ENCODE results near the gene POMGNT1.

Gene POMGNT1

DNA sequence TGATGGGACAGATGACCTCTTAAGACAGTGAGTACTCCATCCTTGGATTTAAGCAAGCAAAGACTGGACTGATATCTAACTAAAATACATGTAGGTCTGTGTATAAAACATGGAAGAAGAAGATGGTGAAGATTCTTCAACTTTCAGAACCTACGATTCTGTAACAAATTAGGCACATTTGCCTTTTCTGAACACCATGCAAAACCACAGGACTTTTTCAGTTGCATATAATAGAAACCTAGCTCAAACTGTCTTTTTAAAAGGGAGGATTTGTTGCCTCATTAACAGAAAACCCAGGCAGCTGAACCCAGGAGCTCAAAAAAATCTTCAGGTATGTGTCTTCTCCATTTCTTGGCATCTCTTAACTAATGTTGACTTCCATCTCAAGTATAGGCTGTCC lies 38.0 kb downstream of the POMGNT1 start:
- H3K23ac ChIP-seq (ENCODE audit: low read length in 2 of 2): no peak overlapping the region
- H2BK12ac ChIP-seq (ENCODE audit: low read length in 2 of 2): no peak overlapping the region
- no peak for DNase-seq
- H2BK120ac ChIP-seq (ENCODE audit: low read depth, low read length): no peak overlapping the region
- 83% methylated on average over 1 of the region's 1 CpG for WGBS
- no peak overlapping the region for H2BK15ac ChIP-seq (ENCODE audit: low read depth, poor library complexity, severe bottlenecking)
- no peak overlapping the region for H3K4me3 ChIP-seq (ENCODE audit: insufficient read depth in 1 of 2, low read depth in 1 of 2, low read length in 2 of 2)
- no peak overlapping the region for H2AFZ ChIP-seq (ENCODE audit: low read depth, low read length)
- H3K36me3 ChIP-seq (ENCODE audit: control insufficient read depth in 1 of 2, insufficient read depth in 2 of 2, low read depth in 1 of 2, low read length in 2 of 2): no peaks in the 10 kb centered on the region
- no peak overlapping the region for H3K18ac ChIP-seq (ENCODE audit: low read depth in 1 of 2, low read length in 2 of 2)
- no peak overlapping the region for H4K91ac ChIP-seq (ENCODE audit: low read length)
- H3K9me3 ChIP-seq (ENCODE audit: control insufficient read depth, low read length): no peaks in the 10 kb centered on the region
- no peak overlapping the region for H2BK5ac ChIP-seq (ENCODE audit: low read depth, low read length, poor library complexity, severe bottlenecking)
- no peak overlapping the region for H3K4ac ChIP-seq (ENCODE audit: low read depth in 1 of 2, low read length in 2 of 2)
- H3K4me1 ChIP-seq (ENCODE audit: control insufficient read depth, insufficient read depth, low read depth, low read length): peaks cover 2% of the 10 kb centered on the region
- H3K27ac ChIP-seq (ENCODE audit: low read length, poor library complexity, severe bottlenecking): no peak overlapping the region
- no peaks in the 10 kb centered on the region for H3K79me1 ChIP-seq (replicated peaks; ENCODE audit: low read length, poor library complexity, severe bottlenecking)
- H3K4me2 ChIP-seq (ENCODE audit: low read length, poor library complexity, severe bottlenecking): no peak overlapping the region
- no peak overlapping the region for H4K8ac ChIP-seq (ENCODE audit: low read length)
- peaks cover 15 to 27% of the 10 kb centered on the region in 2 experiments for H3K27me3 ChIP-seq (ENCODE audit: control insufficient read depth in 1 of 2, insufficient read depth in 1 of 2, low read length in 2 of 2)
- H3K9ac ChIP-seq (ENCODE audit: low read length): no peak overlapping the region
- H3K14ac ChIP-seq (ENCODE audit: low read length in 2 of 2): no peak overlapping the region
- H2AK5ac ChIP-seq (ENCODE audit: low read length, severe bottlenecking): no peak overlapping the region

DNA sequence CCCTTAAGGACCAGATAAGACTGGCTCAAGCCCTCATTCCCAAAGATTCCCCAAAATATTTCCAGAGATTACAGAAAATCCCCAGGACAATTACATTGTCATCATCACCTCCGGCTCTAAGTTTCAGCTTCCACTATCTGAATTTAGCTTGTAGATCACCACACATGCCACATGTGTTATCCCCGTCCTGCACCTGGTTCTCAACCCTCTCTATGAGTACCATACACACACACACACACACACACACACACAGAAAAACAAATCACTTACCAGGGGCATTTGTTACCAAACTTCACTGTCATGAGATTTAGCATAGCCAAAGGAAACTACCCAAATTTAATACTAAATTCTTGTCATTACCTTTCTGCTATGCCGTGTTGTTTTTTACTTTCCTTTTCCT lies 38.7 kb downstream of the POMGNT1 start:
- no peak overlapping the region for H2BK5ac ChIP-seq (ENCODE audit: low read depth, low read length, poor library complexity, severe bottlenecking)
- no peak overlapping the region for H3K23ac ChIP-seq (ENCODE audit: low read length in 2 of 2)
- H2AFZ ChIP-seq (ENCODE audit: low read depth, low read length): no peak overlapping the region
- H3K14ac ChIP-seq (ENCODE audit: low read length in 2 of 2): no peak overlapping the region
- H3K4me3 ChIP-seq (ENCODE audit: insufficient read depth in 1 of 2, low read depth in 1 of 2, low read length in 2 of 2): no peak overlapping the region
- H3K4ac ChIP-seq (ENCODE audit: low read depth in 1 of 2, low read length in 2 of 2): no peak overlapping the region
- H2AK5ac ChIP-seq (ENCODE audit: low read length, severe bottlenecking): no peak overlapping the region
- no peaks in the 10 kb centered on the region for H3K36me3 ChIP-seq (ENCODE audit: control insufficient read depth in 1 of 2, insufficient read depth in 2 of 2, low read depth in 1 of 2, low read length in 2 of 2)
- no peak overlapping the region for H2BK15ac ChIP-seq (ENCODE audit: low read depth, poor library complexity, severe bottlenecking)
- H2BK120ac ChIP-seq (ENCODE audit: low read depth, low read length): no peak overlapping the region
- WGBS: 84% methylated on average over 3 of the region's 3 CpGs
- no peaks in the 10 kb centered on the region for H3K9me3 ChIP-seq (ENCODE audit: control insufficient read depth, low read length)
- no peaks in the 10 kb centered on the region for H3K79me1 ChIP-seq (replicated peaks; ENCODE audit: low read length, poor library complexity, severe bottlenecking)
- DNase-seq: no peak
- no peak overlapping the region for H4K8ac ChIP-seq (ENCODE audit: low read length)
- H2BK12ac ChIP-seq (ENCODE audit: low read length in 2 of 2): no peak overlapping the region
- H3K27ac ChIP-seq (ENCODE audit: low read length, poor library complexity, severe bottlenecking): no peak overlapping the region
- no peak overlapping the region for H3K9ac ChIP-seq (ENCODE audit: low read length)
- H3K4me1 ChIP-seq (ENCODE audit: control insufficient read depth, insufficient read depth, low read depth, low read length): peaks cover 2% of the 10 kb centered on the region
- H3K4me2 ChIP-seq (ENCODE audit: low read length, poor library complexity, severe bottlenecking): no peak overlapping the region
- no peak overlapping the region for H4K91ac ChIP-seq (ENCODE audit: low read length)
- no peak overlapping the region for H3K18ac ChIP-seq (ENCODE audit: low read depth in 1 of 2, low read length in 2 of 2)
- peaks cover 11 to 22% of the 10 kb centered on the region in 2 experiments for H3K27me3 ChIP-seq (ENCODE audit: control insufficient read depth in 1 of 2, insufficient read depth in 1 of 2, low read length in 2 of 2)

DNA sequence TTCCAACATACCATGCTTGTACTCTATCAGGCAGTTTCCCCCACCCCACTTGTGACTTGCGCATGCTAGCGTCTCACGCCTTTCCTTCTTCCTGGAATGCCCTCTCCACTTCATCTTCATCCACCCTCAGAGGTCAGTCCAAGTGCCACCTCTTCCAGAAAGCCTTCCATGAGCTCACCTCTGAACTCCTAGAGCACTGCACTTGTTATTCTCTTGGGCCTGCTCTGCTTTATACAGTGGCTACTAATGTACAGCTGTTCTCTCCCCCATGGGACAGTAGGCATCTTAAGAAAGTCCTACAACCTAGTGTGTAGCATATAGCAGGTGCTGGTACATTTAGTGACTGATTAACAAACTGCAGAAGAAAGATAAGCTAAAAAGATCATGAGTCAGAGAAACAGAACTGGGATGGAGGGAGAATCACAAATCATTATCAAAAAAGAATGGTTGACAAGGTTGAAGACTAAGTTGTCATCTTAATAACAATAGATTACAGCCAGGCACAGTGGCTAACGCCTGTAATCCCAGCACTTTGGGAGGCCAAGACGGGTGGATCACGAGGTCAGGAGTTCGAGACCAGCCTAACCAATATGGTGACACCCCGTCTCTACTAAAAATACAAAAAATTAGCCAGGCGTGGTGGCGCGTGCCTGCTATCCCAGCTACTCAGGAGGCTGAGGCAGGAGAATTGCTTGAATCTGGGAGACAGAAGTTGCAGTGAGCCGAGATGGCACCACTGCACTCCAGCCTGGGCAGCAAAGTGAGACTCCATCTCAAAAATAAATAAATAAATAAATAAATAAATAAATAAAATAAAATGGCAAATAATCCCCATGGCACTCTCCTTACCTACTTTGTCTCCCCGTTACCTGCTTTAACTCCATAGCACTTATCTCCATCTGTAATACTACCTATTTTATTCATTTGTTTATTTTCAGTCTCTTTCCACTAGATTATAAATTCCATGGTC lies 39.6 kb downstream of the POMGNT1 start:
- Histone ChIP-seq H3K79me1 (replicated peaks; ENCODE audit: low read length, poor library complexity, severe bottlenecking) (no peaks in the 10 kb centered on the region), H3K4me2 (ENCODE audit: low read length, poor library complexity, severe bottlenecking) (no peak overlapping the region), H4K91ac (ENCODE audit: low read length) (no peak overlapping the region), H3K27ac (ENCODE audit: low read length, poor library complexity, severe bottlenecking) (no peak overlapping the region), H3K23ac (ENCODE audit: low read length in 2 of 2) (no peak overlapping the region), H3K4me1 (ENCODE audit: control insufficient read depth, insufficient read depth, low read depth, low read length) (peaks cover 2% of the 10 kb centered on the region), H3K36me3 (ENCODE audit: control insufficient read depth in 1 of 2, insufficient read depth in 2 of 2, low read depth in 1 of 2, low read length in 2 of 2) (no peaks in the 10 kb centered on the region), H3K9me3 (ENCODE audit: control insufficient read depth, low read length) (no peaks in the 10 kb centered on the region), H3K14ac (ENCODE audit: low read length in 2 of 2) (no peak overlapping the region), H3K18ac (ENCODE audit: low read depth in 1 of 2, low read length in 2 of 2) (no peak overlapping the region), H3K9ac (ENCODE audit: low read length) (no peak overlapping the region), H3K4ac (ENCODE audit: low read depth in 1 of 2, low read length in 2 of 2) (no peak overlapping the region), H2BK15ac (ENCODE audit: low read depth, poor library complexity, severe bottlenecking) (no peak overlapping the region), H4K8ac (ENCODE audit: low read length) (peak overlapping the region; percentile 55), H3K27me3 (ENCODE audit: control insufficient read depth in 1 of 2, insufficient read depth in 1 of 2, low read length in 2 of 2) (peaks cover 2 to 13% of the 10 kb centered on the region in 2 experiments), H2BK12ac (ENCODE audit: low read length in 2 of 2) (no peak overlapping the region), H2AFZ (ENCODE audit: low read depth, low read length) (no peak overlapping the region), H3K4me3 (ENCODE audit: insufficient read depth in 1 of 2, low read depth in 1 of 2, low read length in 2 of 2) (no peak overlapping the region), H2AK5ac (ENCODE audit: low read length, severe bottlenecking) (no peak overlapping the region), H2BK120ac (ENCODE audit: low read depth, low read length) (no peak overlapping the region), H2BK5ac (ENCODE audit: low read depth, low read length, poor library complexity, severe bottlenecking) (no peak overlapping the region)
- WGBS: 94% methylated on average over 12 of the region's 13 CpGs
- DNase-seq: no peak

DNA sequence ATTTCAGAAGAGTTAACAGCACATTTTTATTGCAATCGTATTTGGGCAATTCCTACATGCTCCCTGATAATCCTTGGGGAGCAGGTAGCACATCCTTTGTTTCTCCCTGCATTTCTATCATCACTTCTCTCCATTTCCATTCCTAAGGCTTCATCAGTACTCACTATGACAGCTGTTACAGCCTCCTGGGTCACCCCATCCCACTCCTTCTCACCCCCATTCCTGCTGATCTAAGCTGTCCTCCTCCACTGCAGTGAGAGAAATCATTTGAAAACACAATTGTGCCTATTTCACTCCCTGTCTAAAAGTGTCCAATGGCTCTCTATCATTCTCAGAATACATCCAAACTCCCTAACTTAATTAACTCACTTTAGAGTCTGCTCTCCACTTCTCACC lies 40.3 kb downstream of the POMGNT1 start:
- Histone ChIP-seq H4K8ac (ENCODE audit: low read length) (no peak overlapping the region), H3K18ac (ENCODE audit: low read depth in 1 of 2, low read length in 2 of 2) (no peak overlapping the region), H3K23ac (ENCODE audit: low read length in 2 of 2) (no peak overlapping the region), H3K4me2 (ENCODE audit: low read length, poor library complexity, severe bottlenecking) (no peak overlapping the region), H3K79me1 (replicated peaks; ENCODE audit: low read length, poor library complexity, severe bottlenecking) (no peaks in the 10 kb centered on the region), H3K9me3 (ENCODE audit: control insufficient read depth, low read length) (no peaks in the 10 kb centered on the region), H3K36me3 (ENCODE audit: control insufficient read depth in 1 of 2, insufficient read depth in 2 of 2, low read depth in 1 of 2, low read length in 2 of 2) (no peaks in the 10 kb centered on the region), H4K91ac (ENCODE audit: low read length) (no peak overlapping the region), H3K9ac (ENCODE audit: low read length) (no peak overlapping the region), H2BK5ac (ENCODE audit: low read depth, low read length, poor library complexity, severe bottlenecking) (no peak overlapping the region), H3K4ac (ENCODE audit: low read depth in 1 of 2, low read length in 2 of 2) (no peak overlapping the region), H2AFZ (ENCODE audit: low read depth, low read length) (no peak overlapping the region), H3K4me1 (ENCODE audit: control insufficient read depth, insufficient read depth, low read depth, low read length) (peaks cover 2% of the 10 kb centered on the region), H3K4me3 (ENCODE audit: insufficient read depth in 1 of 2, low read depth in 1 of 2, low read length in 2 of 2) (no peak overlapping the region), H3K27me3 (ENCODE audit: control insufficient read depth in 1 of 2, insufficient read depth in 1 of 2, low read length in 2 of 2) (peaks cover 0 to 6% of the 10 kb centered on the region in 2 experiments), H3K27ac (ENCODE audit: low read length, poor library complexity, severe bottlenecking) (no peak overlapping the region), H2AK5ac (ENCODE audit: low read length, severe bottlenecking) (no peak overlapping the region), H2BK120ac (ENCODE audit: low read depth, low read length) (no peak overlapping the region), H2BK12ac (ENCODE audit: low read length in 2 of 2) (no peak overlapping the region), H2BK15ac (ENCODE audit: low read depth, poor library complexity, severe bottlenecking) (no peak overlapping the region), H3K14ac (ENCODE audit: low read length in 2 of 2) (no peak overlapping the region)
- 89% methylated on average over 1 of the region's 1 CpG for WGBS
- no peak for DNase-seq
